Sigmoid colon (tissue), 4 donors: ENCODE measurements around the gene PRMT7.

Experiments used
- CTCF ChIP-seq, 4 experiments: fragments of 450-650 bp in 3 of 4; fragments of 200-600 bp in 1 of 4; IDR thresholded peaks; one replicate each; pipeline ENCODE4 v1.5.1; 2016 to 2019; ENCODE audit warnings: antibody characterized with exemption in 4 of 4, mild to moderate bottlenecking in 3 of 4, moderate library complexity in 2 of 4
- POLR2AphosphoS5 ChIP-seq, 4 donors: sonication (generic); formaldehyde crosslinking; IDR thresholded peaks; one replicate each; pipeline ENCODE4 v1.6.1; 2017; ENCODE audit warnings: antibody characterized with exemption in 4 of 4

GRCh38 chr16:68357923-68358322 is 47.1 kb downstream of the PRMT7 start:
- no peak for TF ChIP-seq POLR2AphosphoS5 (IDR thresholded peaks at IDR 0.05)
- no peak for TF ChIP-seq CTCF (IDR thresholded peaks at IDR 0.05)
